GM18498 (cell line): ENCODE measurements around the gene LRRK2.
"Not testable (repeated sequence)": the region's sequence is repeated elsewhere in the genome, so short reads cannot be mapped to it uniquely, and the experiment has no call there.

Experiments used
- ATAC-seq: cut with Tn5 transposase; IDR thresholded peaks from one replicate; pipeline ENCODE4 v1.9.1; 2021; ENCODE audit warnings: mild to moderate bottlenecking, moderate library complexity; ENCODE audit not compliant: unreplicated experiment

LRRK2 gene

DNA sequence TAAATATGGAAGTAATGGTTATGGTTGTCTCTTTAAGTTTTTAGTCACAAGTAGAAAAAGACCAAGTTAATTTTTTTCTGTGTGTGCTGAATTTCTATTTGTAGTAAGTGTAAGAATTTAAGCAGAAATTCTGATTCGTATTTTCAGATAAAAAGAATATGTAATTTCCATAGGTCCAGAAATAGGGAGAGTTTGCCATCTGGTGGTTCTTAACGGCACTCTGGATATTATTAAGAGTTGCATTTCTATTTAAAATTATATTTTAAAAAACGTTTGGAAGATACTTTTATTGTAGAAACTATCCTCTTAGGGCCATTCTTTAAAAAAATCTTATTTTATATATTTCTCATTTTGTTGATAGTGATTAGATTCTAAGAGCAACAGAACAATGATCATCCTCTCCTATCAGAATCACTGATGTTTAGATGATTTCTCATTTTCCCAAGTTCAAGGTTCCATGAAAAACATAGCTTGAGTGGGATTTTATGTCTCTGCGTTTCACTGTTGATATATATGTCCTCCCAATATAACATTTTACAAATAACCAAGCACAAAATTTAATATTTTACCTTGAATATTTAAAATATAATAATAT lies 88.3 kb downstream of the LRRK2 start:
- no peak for ATAC-seq

- ATAC-seq, result peak; percentile 69
Observed at GRCh38 chr12:40313928-40314327, 89.1 kb downstream of the LRRK2 start.

DNA sequence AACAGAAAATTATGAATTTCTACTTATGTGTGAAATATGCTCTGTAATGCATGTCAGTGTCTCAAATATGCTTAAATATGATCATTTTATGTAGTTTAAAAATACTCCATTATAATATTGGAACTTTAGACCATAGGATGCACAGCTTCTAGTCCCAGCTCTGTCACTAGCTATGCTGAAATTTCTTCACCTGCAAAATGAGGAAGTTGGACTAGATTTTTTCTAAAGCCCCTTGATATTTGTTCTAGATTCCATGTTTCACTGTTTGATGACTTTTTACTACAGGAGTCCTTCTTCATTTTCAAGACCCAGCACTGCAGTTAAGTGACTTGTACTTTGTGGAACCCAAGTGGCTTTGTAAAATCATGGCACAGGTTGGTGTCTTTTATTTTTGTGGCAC lies 90.1 kb downstream of the LRRK2 start:
- ATAC-seq, result peak; percentile 54

DNA sequence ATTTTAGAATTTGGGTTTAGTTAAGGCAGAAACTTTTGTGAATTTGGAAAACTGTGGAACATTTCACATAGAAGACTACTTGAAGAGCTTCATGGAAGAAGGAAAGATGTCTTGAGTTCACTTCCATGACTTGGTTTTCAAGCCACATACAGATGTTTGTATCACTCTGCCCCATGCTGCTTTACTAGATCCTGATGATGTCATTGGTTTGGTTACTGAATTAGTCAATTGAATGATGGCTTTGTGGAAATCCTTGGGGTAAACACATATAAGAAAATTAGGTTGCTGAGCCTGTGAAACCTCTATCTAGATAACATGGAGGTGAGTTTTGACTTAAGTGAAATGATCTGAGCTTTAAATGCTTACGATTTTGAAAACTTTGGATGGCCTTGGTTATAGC lies 90.6 kb downstream of the LRRK2 start:
- no peak for ATAC-seq

- no peak for ATAC-seq
Observed at GRCh38 chr12:40324261-40324660, 99.5 kb downstream of the LRRK2 start.

GRCh38 chr12:40325349-40325960 lies 100.7 kb downstream of the LRRK2 start:
- ATAC-seq, result peak; percentile 70

GRCh38 chr12:40327535-40327934 lies 102.7 kb downstream of the LRRK2 start:
- ATAC-seq, result no peak

GRCh38 chr12:40330180-40330579 lies 105.4 kb downstream of the LRRK2 start:
- ATAC-seq, result no peak

DNA sequence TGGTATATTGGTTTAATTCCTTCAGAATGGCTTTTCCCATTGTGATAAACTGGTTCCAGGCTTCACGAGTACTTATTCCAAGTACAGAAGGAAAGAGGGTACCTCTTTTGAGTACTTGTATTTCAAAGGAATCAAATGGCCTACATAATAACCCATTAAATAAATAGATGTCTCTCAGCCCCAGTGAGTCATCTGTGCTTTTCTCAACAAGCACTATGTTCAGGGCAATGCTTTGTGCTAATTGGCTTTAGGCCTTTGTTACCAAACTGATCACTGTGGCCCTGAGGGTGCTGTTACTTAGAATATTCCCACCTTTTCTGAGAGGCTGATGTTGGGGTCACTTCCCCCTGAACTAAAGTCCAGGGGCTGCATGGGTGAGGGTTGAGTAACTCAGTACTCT lies 107.1 kb downstream of the LRRK2 start:
- ATAC-seq, result no peak

- ATAC-seq, result no peak
Observed at GRCh38 chr12:40335991-40336390, 111.2 kb downstream of the LRRK2 start.

GRCh38 chr12:40336573-40337199 lies 111.9 kb downstream of the LRRK2 start:
- peak; percentile 66 for ATAC-seq

- ATAC-seq, result no peak
Observed at GRCh38 chr12:40338071-40338470, 113.3 kb downstream of the LRRK2 start.

- no peak for ATAC-seq
Observed at GRCh38 chr12:40338621-40339020, 113.8 kb downstream of the LRRK2 start.

GRCh38 chr12:40342010-40342409 lies 117.2 kb downstream of the LRRK2 start:
- ATAC-seq, result peak; percentile 97

- ATAC-seq, result no peak
Observed at GRCh38 chr12:40343124-40343523, 118.3 kb downstream of the LRRK2 start.

DNA sequence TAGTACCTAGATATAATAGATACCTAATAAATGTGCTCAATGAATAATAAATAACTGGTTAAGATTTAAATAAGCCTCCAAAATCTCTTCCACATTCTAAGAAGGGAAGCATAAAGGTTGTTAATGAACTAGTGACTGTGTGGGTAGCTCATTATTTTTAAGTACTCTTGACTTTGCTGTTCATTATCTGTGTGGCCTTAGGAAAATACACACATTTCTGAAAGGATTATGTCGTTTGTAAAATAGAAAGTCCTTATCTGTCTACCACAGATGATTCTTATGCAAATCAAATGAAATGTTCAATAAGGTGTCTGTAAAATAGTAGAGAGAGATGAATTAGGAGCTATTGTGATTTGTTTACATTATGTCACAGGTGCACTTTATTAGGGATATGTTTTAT lies 119.5 kb downstream of the LRRK2 start:
- ATAC-seq, result no peak

GRCh38 chr12:40351976-40352375 lies 127.2 kb downstream of the LRRK2 start:
- ATAC-seq, result no peak

GRCh38 chr12:40375076-40375475 lies 150.3 kb downstream of the LRRK2 start:
- ATAC-seq, result peak; percentile 43

- peak; percentile 49 for ATAC-seq
Observed at GRCh38 chr12:40376533-40377267, 151.9 kb downstream of the LRRK2 start.

DNA sequence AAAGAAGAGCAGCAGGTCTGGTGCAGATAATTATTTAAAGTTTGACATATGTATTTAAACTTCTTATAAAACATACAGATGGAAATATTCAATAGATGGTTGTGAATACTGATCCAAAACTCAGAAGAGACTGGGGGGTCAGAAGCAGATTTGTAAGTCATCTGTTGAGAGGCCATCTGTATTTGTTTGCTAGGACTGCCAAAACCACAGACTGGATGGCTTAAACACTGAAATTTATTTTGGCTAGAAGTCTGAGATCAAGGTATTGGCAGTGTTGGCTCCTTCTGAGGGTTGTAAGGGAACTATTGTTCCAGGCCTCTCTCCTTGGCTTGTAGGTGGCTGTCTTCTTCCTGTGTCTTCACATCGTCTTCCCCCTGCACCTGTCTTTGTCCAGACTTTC lies 153.9 kb downstream of the LRRK2 start:
- no peak for ATAC-seq

DNA sequence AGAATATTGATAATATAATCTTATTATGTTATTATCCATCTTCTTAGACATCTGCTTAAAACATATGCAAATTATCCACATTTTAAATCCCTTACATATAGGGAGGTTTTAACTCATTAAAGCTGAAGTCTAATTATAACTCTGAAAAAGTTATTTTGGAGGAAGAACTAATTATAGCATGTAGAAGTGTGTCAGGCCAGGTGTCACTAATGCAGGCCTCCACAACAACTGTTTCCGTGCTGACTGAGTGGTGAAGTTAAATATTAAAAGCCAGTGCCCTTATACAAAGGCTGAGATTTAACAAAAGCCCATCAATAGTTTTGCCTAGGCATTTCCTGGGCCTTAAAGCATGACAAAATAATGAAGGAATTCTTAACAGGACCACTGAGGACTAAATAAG lies 157.4 kb downstream of the LRRK2 start:
- ATAC-seq, result peak; percentile 80

- ATAC-seq, result not testable (repeated sequence)
Observed at GRCh38 chr12:40387279-40387678, 162.5 kb downstream of the LRRK2 start.
